ENCODE results near the gene RAB11FIP3. TPM values are rescaled to one million over a fixed set of nuclear protein-coding genes. Genes with fewer than 3 reads are reported as not detected.

Gene RAB11FIP3
- total RNA-seq, 1 experiment from 2014 or later = 37.1 TPM

GRCh38 chr16:500709-501108 is 75.3 kb downstream of the RAB11FIP3 start:
- H3K9me3 Mint-ChIP-seq = no peaks in the 10 kb centered on the region
- no peak overlapping the region for H4K91ac ChIP-seq (ENCODE audit: insufficient read length, low read depth, low read length)

More at GRCh38 chr16:500709-501108, 75.3 kb downstream of the RAB11FIP3 start:
- H3T11ph ChIP-seq (ENCODE audit: low read length) = no peak overlapping the region
- no peak overlapping the region for H2BK120ac ChIP-seq (ENCODE audit: low read depth, low read length, poor library complexity, severe bottlenecking)
- no peak for TF ChIP-seq CTCF (conservative IDR thresholded peaks at IDR 0.05)
- no peaks in the 10 kb centered on the region for H3K9me3 ChIP-seq (ENCODE audit: control insufficient read depth, low read depth, low read length)
- no peak overlapping the region for H3K18ac ChIP-seq (ENCODE audit: insufficient read length, low read depth, low read length)
- H3K79me2 ChIP-seq (ENCODE audit: insufficient read depth, low read length) = no peaks in the 10 kb centered on the region
- no peak for DNase-seq
- no peaks in the 10 kb centered on the region for H3K27me3 ChIP-seq (ENCODE audit: insufficient read depth, low read length)
- Mint-ChIP-seq H3K27me3 (ENCODE audit: low read depth) (no peaks in the 10 kb centered on the region; the same call in 1 of the 2 replicates), H3K4me1 (peaks cover 9 to 10% of the 10 kb centered on the region in 2 experiments), H3K36me3 (ENCODE audit: insufficient read depth in 1 of 3, low read depth in 3 of 3) (peaks cover 2 to 20% (median 19%) of the 10 kb centered on the region in 3 experiments; a peak in 6 of 7 replicates), H3K4me3 (no peak overlapping the region), H3K27ac (no peak overlapping the region; a peak in 1 of 7 replicates)
- H3K56ac ChIP-seq (ENCODE audit: insufficient read length, low read depth, low read length) = no peak overlapping the region
- H3K23ac ChIP-seq (ENCODE audit: insufficient read length, low read depth, low read length) = no peak overlapping the region
- H3K9ac ChIP-seq (ENCODE audit: extremely low read depth, insufficient read length, low read length) = no peak overlapping the region
- H4K5ac ChIP-seq (ENCODE audit: insufficient read length, low read depth, low read length) = no peak overlapping the region
- no peaks in the 10 kb centered on the region for H3K23me2 ChIP-seq (ENCODE audit: insufficient read length, low read depth, low read length, poor library complexity, severe bottlenecking)
- no peak overlapping the region for H2AFZ ChIP-seq (ENCODE audit: low read length)
- H3K4ac ChIP-seq (ENCODE audit: low read depth, low read length) = no peak overlapping the region
- H4K20me1 ChIP-seq (ENCODE audit: control insufficient read depth, insufficient read depth, insufficient read length) = no peaks in the 10 kb centered on the region
- no peak overlapping the region for H4K8ac ChIP-seq (replicated peaks; ENCODE audit: insufficient read length, low read depth, low read length)
- no peak overlapping the region for H2BK12ac ChIP-seq (ENCODE audit: insufficient read length, low read depth, low read length)
- H3K14ac ChIP-seq (ENCODE audit: insufficient read depth, low read length) = no peak overlapping the region
- no CpG with 5 or more reads among the region's 12 CpGs for WGBS (ENCODE audit: extremely low coverage, insufficient read length, low lambda C conversion rate)
- H3K4me1 ChIP-seq (ENCODE audit: insufficient read depth, low read length) = no peaks in the 10 kb centered on the region
- H2AK5ac ChIP-seq (ENCODE audit: insufficient read length, low read length) = no peak overlapping the region
- no peaks in the 10 kb centered on the region for H3K79me1 ChIP-seq (ENCODE audit: insufficient read depth, low read depth, low read length, poor library complexity, severe bottlenecking)
- no peak overlapping the region for H3K4me2 ChIP-seq (ENCODE audit: insufficient read depth, insufficient read length, low read length)
- no peak overlapping the region for H2BK5ac ChIP-seq (ENCODE audit: insufficient read length, low read length)
- H2BK15ac ChIP-seq (ENCODE audit: low read depth, low read length) = no peak overlapping the region
- no peak overlapping the region for H3K27ac ChIP-seq (ENCODE audit: insufficient read length, low read depth, low read length)
- no peak overlapping the region for H2BK20ac ChIP-seq (ENCODE audit: low read depth, low read length, poor library complexity, severe bottlenecking)
